ENCODE results near the gene TBC1D22B.
"Not testable (repeated sequence)": the region's sequence is repeated elsewhere in the genome, so short reads cannot be mapped to it uniquely, and the experiment has no call there.

DNA sequence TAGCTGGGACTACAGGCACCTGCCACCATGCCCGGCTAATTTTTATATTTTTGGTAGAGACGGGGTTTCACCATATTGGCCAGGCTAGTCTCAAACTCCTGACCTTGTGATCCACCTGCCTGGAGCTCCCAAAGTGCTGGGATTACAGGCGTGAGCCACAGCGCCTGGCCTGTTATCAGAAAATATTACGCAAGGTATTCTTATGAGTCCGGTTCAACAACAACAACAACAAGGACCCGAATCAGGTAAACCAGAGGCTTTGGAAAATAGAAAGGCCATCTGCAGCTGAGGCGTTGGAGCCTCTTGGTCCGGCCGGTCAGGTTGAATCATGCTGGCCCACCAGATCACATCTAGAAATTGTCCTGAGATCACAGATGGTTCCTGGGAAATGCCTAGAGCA lies 49.9 kb downstream of the TBC1D22B start:
- TF ChIP-seq MAFF (IDR thresholded peaks at IDR 0.05; ENCODE audit: low read depth, low read length); ZHX2 (IDR thresholded peaks at IDR 0.05; ENCODE audit: low read depth); ZHX2 (CRISPR knock-in tag; IDR thresholded peaks at IDR 0.05; ENCODE audit: borderline replicate concordance); NR2F2 (IDR thresholded peaks at IDR 0.05; ENCODE audit: borderline replicate concordance, low read depth); ZNF672 (CRISPR knock-in tag; IDR thresholded peaks at IDR 0.05); ZNF138 (CRISPR knock-in tag; IDR thresholded peaks at IDR 0.05; ENCODE audit: low read depth); ZNF331 (CRISPR knock-in tag; IDR thresholded peaks at IDR 0.05); HOXA7 (CRISPR knock-in tag; IDR thresholded peaks at IDR 0.05); SETDB1 (CRISPR knock-in tag; IDR thresholded peaks at IDR 0.05; ENCODE audit: borderline replicate concordance): not testable (repeated sequence)
- TF ChIP-seq, protein P1, sequence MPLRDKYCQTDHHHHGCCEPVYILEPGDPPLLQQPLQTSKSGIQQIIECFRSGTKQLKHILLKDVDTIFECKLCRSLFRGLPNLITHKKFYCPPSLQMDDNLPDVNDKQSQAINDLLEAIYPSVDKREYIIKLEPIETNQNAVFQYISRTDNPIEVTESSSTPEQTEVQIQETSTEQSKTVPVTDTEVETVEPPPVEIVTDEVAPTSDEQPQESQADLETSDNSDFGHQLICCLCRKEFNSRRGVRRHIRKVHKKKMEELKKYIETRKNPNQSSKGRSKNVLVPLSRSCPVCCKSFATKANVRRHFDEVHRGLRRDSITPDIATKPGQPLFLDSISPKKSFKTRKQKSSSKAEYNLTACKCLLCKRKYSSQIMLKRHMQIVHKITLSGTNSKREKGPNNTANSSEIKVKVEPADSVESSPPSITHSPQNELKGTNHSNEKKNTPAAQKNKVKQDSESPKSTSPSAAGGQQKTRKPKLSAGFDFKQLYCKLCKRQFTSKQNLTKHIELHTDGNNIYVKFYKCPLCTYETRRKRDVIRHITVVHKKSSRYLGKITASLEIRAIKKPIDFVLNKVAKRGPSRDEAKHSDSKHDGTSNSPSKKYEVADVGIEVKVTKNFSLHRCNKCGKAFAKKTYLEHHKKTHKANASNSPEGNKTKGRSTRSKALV (CRISPR knock-in tag; IDR thresholded peaks at IDR 0.05) = not testable (repeated sequence)

All from HepG2 (cell line).